ENCODE measurements around the gene BPIFB6.

The BPIFB6 gene

DNA sequence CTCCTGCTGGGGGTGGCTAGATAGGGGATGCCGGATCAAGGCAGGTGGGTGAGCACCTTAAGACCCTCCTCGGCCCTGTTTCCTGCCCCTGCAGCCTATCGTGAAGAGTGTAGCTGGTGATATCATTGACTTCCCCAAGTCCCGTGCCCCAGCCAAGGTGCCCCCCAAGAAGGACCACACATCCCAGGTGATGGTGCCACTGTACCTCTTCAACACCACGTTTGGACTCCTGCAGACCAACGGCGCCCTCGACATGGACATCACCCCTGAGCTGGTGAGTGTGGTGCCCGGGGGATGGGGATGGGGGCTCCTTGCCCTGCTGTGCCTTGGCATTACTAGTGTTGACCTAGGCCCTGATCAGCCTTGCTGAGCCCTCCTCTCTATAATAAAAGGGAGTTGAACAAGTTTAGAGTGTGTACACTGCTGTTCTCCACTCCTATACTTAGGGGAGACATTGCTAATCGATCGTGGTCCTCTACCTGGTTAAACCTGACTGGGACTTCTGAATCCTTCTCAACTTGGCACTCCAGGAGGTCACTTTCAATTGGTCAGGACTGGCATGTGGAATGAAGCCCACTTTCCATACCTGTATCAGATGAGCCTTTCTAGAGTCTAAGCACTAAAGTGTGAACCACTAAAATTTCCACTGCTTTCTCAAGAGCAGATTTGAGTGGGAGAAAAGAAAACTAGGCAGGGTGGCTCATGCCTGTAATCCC, 33.3 kb downstream of the BPIFB6 start:
- no peak for DNase-seq

DNA sequence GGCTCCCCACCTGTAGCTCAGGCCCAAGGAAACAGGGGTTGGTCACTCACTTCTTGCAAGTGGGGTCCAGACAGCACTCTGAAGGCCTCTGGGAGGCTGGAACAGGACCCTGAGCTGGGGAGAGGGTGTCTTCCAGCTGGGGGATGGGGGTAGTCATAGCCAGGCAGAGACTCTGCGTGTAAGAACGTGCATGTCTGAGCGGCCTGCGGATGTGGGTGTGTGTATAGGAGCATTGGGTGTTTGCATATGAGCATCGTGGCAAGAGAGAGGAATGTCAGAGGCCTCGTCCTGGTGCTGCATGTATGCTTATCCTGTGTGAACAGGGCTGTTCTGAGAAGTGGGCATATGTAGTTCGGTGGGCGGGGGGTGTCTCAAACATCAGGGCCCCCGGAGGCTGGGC, 34.3 kb downstream of the BPIFB6 start:
- DNase-seq, result no peak

DNA sequence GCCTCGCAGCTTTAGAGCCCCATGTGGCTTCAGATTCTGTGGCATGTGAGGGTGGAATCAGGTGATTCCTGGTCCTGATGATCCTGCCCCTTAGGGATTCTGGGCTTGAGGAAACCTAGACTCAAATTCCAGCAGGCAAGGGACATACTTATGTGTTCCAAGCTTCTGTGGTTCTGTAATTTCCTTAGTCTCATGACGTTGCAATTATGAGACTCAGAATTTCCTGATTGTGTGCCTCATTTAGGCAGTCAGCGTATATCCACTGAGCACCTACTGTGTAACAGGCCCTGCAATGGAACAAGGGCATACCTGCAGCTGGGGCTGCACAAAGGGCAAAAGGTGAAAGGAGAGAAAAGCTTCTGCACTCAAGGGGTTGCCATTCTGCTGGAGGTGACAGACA, 36.4 kb downstream of the BPIFB6 start:
- DNase-seq, result no peak

DNA sequence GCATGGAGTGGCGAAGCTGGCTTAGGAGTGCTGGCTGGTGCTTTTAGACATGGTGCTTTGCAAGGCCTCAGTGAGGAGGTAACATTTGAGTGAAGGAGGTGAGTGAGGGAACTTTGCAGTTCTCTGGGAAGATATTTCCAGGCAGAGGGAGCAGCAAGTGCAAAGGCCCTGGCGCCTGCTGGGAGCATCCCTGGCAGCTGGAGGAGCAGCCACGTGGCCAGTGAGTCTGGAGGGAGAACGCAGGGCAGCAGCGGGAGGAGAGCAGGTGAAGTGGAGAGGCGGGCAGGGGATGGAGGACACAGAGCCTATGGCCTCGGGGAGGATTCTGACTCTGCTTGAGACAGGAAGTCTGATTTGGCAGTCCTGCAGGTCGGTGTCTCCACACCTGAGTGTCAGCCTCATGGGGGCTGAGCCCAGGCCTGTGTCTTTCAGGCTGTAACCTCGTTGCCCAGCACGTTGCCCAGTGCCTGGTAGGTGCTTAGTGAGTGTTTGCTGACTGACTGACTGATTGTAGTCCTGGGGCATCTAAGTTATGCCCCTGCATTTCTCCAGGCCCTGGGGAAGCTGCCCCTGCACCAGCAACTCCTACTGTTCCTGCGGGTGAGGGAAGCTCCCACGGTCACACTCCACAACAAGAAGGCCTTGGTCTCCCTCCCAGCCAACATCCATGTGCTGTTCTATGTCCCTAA, 36.9 kb downstream of the BPIFB6 start:
- no peak for DNase-seq

DNA sequence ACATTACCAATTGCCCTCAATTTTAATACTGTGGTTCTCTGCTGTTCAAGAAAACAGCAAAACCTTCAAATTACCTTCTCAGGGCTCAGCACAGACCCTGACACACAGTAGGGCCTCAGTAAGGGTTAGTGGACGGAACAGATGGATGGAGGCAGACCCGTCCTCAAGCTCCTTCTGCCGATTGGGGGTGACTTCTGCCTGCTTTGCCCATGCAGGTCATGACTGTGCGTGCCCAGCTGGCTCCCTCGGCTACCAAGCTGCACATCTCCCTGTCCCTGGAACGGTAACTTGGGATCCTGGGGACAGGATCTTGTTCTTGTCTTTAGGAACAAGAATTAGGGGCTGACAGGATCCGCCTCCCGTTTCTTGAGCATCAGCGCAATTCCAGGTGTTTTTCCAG, 38.2 kb downstream of the BPIFB6 start:
- DNase-seq, result no peak

DNA sequence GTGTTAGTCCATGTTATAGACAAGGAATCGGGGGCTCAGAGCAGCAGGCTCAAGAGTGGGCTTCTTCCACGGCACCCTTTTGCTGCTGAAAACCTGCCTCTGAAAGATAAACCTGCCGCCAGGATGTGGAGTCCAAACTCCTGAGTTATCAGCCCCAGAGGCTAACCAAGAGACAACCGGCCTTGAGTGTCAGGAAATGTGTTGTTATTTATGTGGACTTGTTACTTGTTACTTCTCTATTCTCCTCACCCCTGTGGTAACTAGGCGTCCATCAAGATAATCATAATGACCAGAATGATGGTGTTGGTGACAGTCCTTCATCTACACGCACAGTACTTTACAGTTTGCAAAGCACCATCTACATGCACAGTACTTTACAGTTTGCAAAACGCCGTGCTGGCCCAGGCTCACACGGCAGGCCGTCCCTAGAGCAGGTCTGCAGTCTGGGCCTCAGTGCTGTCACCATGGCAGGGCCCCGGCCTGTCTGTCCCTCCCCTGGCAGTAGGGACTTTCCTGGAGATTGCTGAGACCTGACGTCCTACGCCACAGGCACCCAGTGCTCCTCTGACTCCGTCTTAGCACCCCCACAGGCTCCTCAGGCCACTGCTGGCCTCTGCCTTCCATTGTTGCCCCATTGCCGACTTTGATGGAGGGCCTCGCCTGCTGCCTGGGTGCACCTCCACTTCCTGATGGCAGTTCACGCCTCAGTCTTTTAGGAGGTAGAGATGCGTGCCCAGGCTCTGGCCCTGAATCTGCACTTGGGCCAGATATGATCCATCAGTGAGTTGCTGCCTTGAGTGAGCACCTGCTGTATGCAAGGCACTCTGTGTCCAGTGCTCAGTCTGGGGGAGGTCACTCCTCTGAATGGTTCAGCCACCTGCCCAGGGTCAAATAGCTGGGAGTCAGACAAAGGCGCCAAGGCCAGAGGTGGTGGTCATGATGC, 38.9 kb downstream of the BPIFB6 start:
- no peak for DNase-seq

DNA sequence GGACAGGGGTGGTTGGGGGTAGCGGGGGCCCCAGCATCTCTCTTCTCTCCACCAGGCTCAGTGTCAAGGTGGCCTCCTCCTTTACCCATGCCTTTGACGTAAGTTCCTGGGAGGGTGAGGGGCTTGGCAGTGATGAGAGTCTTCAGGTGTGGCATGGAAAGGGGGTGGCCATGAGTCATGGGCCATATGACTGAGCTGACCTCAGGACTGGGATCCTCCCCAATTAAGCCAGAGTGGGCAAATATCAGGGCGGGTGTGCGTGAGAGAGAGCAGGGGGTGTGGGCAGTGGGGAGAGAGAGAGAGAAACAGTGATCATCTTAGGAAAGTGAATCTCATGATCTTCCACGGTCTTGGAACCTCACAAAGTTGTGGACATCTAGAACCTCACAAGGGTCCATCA, 39.8 kb downstream of the BPIFB6 start:
- no peak for DNase-seq

DNA sequence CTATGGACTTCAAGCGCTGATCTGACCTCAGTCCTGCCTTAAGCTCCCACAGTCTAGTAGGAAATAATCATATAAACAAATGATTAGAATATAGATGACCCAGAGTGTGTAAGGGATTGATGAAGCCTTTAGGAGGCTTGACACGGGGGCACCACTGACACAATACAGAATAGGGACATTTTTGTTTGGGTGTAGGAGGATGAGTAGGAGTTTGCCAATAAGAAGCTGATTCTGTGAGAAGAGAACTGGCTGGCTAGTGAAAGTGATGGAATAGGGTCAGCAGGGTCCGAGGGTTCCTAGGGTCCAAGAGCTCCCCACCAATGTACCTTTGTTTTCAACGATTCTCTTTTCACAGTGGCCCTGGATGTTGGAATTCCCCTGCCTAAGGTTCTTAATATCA, 40.9 kb downstream of the BPIFB6 start:
- DNase-seq, result no peak

DNA sequence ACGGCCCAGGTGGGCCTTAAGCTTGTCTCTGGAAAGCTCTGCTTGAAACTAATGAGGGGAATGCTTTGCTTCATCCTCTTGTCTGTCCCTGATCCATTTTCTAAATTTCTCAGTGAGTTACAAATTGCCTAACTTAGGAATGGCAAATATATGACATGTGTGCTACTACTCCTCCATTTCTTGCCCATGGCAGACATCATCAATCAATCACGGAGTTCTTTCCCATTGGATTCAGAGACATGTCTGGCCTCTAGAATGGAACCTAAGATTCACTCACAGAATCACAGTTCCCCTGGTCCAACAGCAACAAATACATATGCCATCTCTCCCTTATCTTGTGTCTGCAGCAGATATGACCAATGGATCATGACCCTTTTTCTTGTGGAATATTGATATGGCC, 41.4 kb downstream of the BPIFB6 start:
- DNase-seq, result no peak

DNA sequence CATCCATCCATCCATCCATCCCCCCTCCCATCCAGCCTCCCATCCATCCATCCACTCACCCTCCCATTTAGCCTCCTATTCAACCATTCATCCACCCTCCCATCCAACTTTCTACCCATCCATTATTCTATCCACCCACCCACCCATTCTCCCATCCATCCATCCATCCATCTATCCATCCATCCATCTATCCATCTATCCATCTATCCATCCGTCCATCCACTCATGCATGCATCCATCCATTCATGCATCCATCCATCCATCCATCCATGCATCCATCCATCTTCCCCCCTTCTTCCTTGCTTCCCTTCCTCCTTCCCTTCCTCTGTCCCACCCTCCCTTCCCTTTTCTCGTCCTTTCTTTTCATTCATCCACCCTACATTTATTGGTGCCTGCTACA, 43.2 kb downstream of the BPIFB6 start:
- no peak for DNase-seq

DNA sequence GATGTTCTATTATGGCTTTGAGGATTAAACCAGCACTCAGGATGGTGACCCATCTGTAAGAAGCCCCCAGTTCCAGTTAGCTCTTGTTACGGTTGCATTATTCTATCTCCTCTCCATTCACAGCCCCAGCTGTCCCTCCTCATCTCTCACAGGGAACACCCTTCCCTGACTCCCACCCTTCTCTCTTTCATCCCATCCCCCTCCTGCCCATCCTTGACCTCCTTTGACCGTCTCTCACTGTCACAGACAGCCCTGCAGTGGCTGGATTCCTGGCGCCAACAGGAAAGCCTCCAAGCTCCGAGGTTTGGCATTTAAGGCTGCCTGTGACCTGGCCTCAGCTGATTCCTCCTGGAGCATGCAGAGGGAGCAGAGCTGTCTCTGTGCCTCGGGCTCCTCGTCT, 43.8 kb downstream of the BPIFB6 start:
- no peak for DNase-seq

DNA sequence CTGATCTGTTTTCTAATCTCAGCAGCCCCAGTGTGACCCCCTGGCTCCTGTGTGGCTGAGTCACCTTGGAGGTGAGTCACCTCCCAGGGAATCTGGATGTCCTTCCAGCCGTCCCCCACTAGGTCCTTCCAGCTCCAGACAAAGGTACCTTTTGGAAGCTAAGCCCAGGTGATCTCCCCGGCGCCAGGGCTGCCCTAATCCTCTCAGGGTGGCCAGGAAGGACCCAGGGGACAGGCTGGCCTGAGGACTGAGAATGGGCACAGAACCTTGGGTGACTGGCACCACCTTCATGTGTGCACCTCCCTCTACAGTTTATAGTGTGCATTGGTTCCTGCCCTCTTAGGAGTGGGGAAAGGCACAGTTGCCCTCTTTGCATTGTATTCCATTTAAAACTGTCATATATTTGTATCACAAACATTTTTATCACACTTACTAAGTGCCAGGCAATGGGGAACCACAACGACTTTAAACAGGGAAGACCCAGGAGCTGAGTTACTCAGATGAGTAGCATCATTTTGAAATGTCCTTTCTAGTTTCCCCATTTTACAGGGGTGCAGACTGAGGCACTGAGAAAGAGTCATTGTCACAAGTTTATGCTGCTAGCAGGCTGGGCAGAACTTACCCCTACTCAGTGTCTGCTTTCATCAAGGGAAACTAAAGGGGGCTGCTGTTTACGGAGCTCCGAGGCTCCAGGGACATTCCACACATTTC, 45.4 kb downstream of the BPIFB6 start:
- no peak for DNase-seq

DNA sequence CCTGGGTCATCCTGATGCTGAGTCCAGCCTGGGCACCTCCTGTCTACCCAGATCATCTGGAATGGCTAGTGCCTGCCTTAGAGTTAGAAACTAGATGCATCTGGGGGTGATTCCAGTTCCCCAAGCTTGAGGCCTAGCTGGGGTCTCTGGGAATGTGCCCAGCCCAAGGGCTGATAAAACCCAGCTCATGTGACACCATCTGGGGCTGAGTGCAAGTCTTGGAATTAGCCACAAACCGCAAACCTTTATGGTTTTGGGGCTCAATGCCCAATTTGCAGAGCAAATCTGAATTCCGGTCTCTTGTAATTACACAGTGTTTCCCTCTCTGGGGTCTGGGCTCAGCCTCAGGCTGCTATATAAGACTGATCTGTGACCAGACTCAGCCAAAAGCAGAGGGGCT, 47.8 kb downstream of the BPIFB6 start, which contains the start of gene BPIFB4:
BPIFB4 (plus strand) TSS at position 385 of the 400 bp plus-strand sequence. CDS start 1,884 bp downstream, outside the sequence.
- DNase-seq, result peak; percentile 69

DNA sequence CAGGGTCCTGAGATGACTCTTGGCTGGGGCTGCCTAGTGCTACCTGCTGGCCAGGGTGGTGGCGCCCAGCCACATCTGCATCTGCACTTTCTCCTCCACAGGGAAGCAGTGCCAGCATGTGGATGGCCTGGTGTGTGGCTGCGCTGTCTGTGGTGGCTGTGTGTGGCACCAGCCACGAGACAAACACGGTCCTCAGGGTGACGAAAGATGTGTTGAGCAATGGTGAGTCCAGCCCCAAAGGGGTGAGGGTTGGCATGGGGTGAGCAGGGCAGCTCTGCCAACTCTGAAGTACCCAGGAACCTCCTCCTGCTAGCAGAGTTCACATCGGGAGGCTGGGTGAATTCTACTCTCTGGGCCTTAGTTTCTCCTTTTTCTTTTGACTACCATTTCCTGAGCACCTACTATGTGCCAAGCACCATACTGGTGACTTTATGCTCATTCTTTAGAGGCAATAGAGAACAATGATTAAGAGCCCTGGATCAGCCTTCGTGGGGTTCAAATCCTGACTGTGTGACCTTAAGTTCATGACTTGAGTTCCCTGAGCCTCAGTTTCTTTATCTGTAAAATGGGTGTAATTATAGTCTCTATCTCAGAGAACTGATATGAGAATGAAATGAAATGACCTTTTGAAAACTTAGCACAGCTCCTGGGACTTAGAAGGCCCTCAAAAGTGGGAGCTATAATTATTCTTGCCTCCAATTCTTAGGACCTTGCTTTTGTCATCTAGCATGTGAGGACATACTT, 50.1 kb downstream of the BPIFB6 start:
- no peak for DNase-seq

DNA sequence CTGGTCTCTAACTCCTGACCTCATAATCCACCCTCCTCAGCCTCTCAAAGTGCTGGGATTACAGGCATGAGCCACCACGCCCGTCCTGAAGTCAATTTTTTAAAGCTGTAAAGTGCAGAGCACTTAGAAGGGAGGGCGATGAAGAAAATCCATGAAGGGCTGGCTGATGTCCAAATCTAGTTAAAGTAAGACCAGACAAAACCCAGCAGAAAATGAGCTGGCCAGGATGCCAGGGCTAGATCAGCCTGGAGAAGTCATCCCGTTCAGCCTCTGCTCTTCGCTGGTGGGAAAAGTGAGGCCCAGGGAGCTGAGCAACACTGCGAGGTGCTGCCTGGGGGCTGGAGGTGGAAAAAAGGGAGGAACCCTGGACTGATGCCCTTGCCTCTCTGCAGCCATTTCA, 51.1 kb downstream of the BPIFB6 start:
- DNase-seq, result no peak

DNA sequence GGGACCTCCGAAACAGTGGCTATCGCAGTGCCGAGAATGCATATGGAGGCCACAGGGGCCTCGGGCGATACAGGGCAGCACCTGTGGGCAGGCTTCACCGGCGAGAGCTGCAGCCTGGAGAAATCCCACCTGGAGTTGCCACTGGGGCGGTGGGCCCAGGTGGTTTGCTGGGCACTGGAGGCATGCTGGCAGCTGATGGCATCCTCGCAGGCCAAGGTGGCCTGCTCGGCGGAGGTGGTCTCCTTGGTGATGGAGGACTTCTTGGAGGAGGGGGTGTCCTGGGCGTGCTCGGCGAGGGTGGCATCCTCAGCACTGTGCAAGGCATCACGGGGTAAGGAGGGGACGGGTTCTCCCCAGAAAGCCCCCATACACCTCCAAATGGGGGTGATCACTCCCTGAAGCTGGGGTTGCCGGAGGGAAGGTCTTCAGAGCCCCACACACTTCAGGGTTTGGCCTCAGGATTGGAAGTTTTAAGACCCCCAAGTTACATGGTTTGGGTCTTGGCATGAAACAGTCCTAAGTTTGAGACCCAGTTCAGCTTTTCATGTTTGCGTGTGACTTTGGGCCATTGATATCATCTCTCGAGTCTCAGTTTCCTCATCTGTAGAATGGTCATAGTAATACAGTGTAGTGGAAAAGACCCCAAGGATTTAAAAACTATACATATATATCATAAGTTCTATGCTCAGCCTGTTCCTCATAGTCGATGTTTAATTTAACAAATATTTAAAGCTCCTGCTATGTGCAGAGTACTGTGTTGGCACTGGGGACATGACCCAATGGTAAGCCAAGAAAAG, 52.3 kb downstream of the BPIFB6 start:
- DNase-seq, result no peak

DNA sequence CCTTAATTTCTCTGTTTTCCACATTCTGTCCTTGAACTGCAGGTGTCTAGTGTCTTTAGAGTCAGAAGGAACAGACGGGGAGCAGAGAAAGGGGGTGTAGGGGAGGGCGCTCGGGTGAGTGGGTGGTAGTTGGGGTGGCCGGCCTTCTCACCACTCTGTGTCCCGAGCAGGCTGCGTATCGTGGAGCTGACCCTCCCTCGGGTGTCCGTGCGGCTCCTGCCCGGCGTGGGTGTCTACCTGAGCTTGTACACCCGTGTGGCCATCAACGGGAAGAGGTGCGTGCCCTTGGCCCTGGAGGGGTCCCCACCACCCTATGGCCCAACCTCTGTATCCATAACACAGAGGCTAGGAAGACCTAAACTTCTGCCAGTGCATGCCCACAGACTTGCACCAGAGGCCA, 53.3 kb downstream of the BPIFB6 start:
- no peak for DNase-seq

DNA sequence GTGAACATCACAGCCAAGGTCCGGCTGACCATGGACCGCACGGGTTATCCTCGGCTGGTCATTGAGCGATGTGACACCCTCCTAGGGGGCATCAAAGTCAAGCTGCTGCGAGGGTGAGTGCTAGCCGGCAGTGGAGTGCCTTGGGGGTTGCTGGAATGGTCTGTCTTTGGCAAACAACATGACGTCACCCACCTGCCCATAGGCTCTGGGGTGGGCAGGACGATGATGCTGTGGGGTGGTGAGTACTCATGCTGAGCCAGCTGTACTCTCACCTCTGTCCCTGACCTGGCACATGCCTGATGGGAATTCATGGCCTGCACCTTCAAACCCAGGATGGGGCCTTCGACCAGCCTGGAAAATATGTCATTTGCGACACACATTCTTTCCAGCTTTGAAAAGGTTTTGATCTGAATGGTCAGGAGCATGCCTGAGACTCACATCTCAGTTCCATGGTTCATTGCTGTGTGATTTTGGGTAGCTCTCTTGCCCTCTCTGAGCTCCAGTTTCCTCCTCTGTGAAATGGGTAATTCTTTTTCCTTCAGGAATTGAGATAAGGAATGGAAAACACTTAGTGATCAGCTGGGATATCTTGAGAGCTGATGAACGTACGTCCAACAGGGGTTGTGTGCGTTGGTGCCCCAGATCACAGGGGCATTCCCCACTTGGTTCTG, 54.7 kb downstream of the BPIFB6 start:
- no peak for DNase-seq

DNA sequence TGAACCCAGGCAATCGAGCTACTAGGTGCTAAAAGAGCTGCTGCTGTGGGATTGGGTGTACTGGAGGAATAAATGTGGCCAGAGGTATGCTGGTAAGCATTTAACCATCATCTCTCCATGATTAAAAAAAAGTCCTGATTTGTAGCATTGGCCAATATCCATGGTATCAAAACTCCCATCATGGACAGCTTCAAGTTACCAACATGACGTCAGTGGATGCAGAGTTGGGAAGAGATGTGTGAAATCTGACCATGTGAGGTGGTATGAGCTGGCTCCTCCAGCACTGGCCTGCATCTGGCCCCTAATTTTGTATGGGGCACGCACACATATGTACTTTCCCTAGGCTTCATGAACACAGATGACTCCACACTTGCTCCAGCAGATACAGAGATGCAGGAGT, 59.7 kb downstream of the BPIFB6 start:
- no peak for DNase-seq

DNA sequence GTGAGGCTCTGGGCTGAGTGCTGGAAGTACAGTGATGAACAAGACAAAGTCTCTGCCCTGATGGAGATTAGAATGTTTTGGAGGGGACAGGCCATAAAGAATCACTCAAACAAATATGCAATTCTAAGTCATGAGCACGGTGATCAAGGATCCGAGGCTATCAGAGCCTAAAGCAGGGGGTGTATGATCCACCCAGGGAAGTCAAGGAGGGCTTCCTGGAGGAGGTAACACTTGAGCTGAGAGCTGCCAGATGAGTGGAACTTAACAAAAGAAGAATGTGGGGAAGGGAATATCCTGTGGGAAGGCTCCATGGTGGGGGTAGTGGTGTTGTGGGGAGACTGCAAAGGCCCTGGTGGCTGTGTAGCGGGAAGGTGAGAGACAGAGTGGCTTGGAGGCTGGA, 60.2 kb downstream of the BPIFB6 start:
- no peak for DNase-seq

DNA sequence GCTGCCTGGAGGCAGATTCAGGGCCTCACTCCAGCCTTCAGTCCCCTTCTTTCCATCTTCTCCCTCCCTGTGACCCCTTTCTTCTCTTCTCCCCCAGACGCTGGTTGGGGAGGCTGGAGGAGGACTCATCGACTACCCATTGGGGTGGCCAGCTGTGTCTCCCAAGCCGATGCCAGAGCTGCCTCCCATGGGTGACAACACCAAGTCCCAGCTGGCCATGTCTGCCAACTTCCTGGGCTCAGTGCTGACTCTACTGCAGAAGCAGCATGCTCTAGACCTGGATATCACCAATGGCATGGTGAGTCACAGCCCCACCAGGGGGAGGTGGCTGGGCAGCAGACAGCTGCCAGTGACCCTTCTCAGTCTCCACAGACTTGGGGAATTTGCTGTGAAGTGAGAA, 60.9 kb downstream of the BPIFB6 start:
- no peak for DNase-seq
